Stomach (tissue), 4 donors: ENCODE measurements around the gene ZNF688.

Experiments used
- EP300 ChIP-seq: sonication (generic); formaldehyde crosslinking; IDR thresholded peaks from one replicate; pipeline ENCODE4 v1.6.1; 2017; ENCODE audit warnings: antibody characterized with exemption
- POLR2A ChIP-seq, 4 donors: fragments of 450-650 bp; IDR thresholded peaks; one replicate each; pipeline ENCODE4 v1.6.1; 2016; ENCODE audit warnings: antibody characterized with exemption in 4 of 4, control low read depth in 2 of 4, mild to moderate bottlenecking in 1 of 4, moderate library complexity in 1 of 4
- POLR2AphosphoS5 ChIP-seq, 3 donors: sonication (generic); formaldehyde crosslinking; IDR thresholded peaks; one replicate each; pipeline ENCODE4 v1.6.1; 2016; ENCODE audit warnings: antibody characterized with exemption in 3 of 3
- TF ChIP-seq, protein P1 (sequence below), 7 experiments: fragments of 450-650 bp in 4 of 7; fragments of 200-600 bp in 3 of 7; sonication (generic) in 3 of 7; IDR thresholded peaks; one replicate each; pipeline ENCODE4 v1.5.1; 2016 to 2019; ENCODE audit warnings: antibody characterized with exemption in 7 of 7, control low read depth in 2 of 7, mild to moderate bottlenecking in 1 of 7

DNA sequence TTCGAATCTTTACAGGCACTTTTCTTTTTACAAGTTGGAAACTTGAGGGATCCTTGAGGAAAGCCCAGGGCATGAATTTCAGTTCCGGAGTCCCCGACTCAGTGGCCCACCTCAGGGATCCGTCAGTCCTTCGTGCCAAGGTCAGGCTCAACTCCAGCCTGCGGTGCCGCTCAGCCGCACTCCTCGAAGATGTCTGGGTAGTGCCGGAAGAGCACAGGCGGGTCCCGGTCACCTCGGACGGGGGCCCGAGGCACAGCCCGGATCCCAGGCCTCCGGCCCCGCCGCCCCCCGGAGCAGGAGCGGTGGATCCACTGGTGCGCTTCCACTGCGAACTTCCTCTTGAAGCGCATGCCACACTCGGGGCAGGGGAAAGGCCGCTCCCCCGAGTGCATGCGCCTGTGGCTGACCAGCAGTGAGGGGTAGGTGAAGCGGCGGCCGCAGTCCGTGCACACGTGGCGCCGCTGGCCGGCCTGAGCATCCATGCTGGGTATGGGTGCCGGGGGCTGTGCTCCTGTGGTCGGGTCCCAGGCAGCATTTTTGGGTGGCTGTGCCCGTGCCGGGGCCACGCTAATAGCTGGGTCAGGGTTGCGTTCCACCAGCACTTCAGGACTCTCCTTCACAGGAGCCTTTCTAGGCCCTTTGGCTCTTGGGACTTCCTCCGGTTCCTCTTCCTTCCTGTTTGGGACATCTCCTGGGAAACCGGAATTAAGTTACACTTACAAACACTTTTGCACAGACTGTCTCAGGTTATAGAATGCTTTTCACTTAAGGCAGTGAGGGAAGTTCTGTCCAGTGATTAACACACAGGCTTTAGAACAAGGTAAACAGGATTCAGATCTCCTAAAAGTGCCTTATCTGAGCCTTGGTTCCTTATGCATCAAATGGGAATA is 1.5 kb downstream of the ZNF688 start:
- TF ChIP-seq POLR2A (IDR thresholded peaks at IDR 0.05) (no peak), EP300 (no peak), POLR2AphosphoS5 (IDR thresholded peaks at IDR 0.05) (no peak)
- TF ChIP-seq, protein P1, sequence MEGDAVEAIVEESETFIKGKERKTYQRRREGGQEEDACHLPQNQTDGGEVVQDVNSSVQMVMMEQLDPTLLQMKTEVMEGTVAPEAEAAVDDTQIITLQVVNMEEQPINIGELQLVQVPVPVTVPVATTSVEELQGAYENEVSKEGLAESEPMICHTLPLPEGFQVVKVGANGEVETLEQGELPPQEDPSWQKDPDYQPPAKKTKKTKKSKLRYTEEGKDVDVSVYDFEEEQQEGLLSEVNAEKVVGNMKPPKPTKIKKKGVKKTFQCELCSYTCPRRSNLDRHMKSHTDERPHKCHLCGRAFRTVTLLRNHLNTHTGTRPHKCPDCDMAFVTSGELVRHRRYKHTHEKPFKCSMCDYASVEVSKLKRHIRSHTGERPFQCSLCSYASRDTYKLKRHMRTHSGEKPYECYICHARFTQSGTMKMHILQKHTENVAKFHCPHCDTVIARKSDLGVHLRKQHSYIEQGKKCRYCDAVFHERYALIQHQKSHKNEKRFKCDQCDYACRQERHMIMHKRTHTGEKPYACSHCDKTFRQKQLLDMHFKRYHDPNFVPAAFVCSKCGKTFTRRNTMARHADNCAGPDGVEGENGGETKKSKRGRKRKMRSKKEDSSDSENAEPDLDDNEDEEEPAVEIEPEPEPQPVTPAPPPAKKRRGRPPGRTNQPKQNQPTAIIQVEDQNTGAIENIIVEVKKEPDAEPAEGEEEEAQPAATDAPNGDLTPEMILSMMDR (IDR thresholded peaks at IDR 0.05), result no peak
